Measurements from ENCODE around the gene CA11. TPM values are rescaled to one million over a fixed set of nuclear protein-coding genes. Genes with fewer than 3 reads are reported as not detected.

CA11 gene
- total RNA-seq, 3 donors from 2014 or later, result 1.8 to 19.9 (median 3.7) TPM

- intact Hi-C loops (cut with DNase I, micrococcal nuclease), result no loop called here
- no peak for TF ChIP-seq CTCF (IDR thresholded peaks at IDR 0.05)
- Histone ChIP-seq H3K9me3 (no peaks in the 10 kb centered on the region), H3K4me3 (no peak overlapping the region), H3K36me3 (ENCODE audit: low read depth) (no peaks in the 10 kb centered on the region), H3K4me1 (ENCODE audit: low read depth) (no peaks in the 10 kb centered on the region)
- ATAC-seq, result peak; percentile 4
- DNase-seq, result no peak
Observed at GRCh38 chr19:48596679-48597465, 49.1 kb downstream of the CA11 start.

- Histone ChIP-seq H3K9me3 (no peaks in the 10 kb centered on the region), H3K36me3 (ENCODE audit: low read depth) (no peaks in the 10 kb centered on the region), H3K4me3 (no peak overlapping the region), H3K4me1 (ENCODE audit: low read depth) (no peaks in the 10 kb centered on the region)
- intact Hi-C loops (cut with DNase I, micrococcal nuclease), result no loop called here
- DNase-seq, result no peak
- no peak for TF ChIP-seq CTCF (IDR thresholded peaks at IDR 0.05)
- no peak for ATAC-seq
Observed at GRCh38 chr19:48596237-48596636, 49.8 kb downstream of the CA11 start.

- Histone ChIP-seq H3K4me1 (ENCODE audit: low read depth) (no peaks in the 10 kb centered on the region), H3K4me3 (no peak overlapping the region), H3K36me3 (ENCODE audit: low read depth) (no peaks in the 10 kb centered on the region), H3K9me3 (no peaks in the 10 kb centered on the region)
- intact Hi-C loops (cut with DNase I, micrococcal nuclease), result no loop called here
- DNase-seq, result no peak
- ATAC-seq, result no peak
- no peak for TF ChIP-seq CTCF (IDR thresholded peaks at IDR 0.05)
Observed at GRCh38 chr19:48595833-48596232, 50.2 kb downstream of the CA11 start.

- intact Hi-C loops (cut with DNase I, micrococcal nuclease), result no loop called here
- Histone ChIP-seq H3K4me1 (ENCODE audit: low read depth) (no peaks in the 10 kb centered on the region), H3K4me3 (no peak overlapping the region), H3K36me3 (ENCODE audit: low read depth) (no peaks in the 10 kb centered on the region), H3K9me3 (no peaks in the 10 kb centered on the region)
- no peak for TF ChIP-seq CTCF (IDR thresholded peaks at IDR 0.05)
- no peak for ATAC-seq
- no peak for DNase-seq
Observed at GRCh38 chr19:48595171-48595570, 50.8 kb downstream of the CA11 start.

GRCh38 chr19:48591021-48591420 is 55.0 kb downstream of the CA11 start:
- Histone ChIP-seq H3K4me3 (no peak overlapping the region), H3K4me1 (ENCODE audit: low read depth) (peaks cover 9% of the 10 kb centered on the region), H3K36me3 (ENCODE audit: low read depth) (no peaks in the 10 kb centered on the region), H3K9me3 (no peaks in the 10 kb centered on the region)
- no peak for TF ChIP-seq CTCF (IDR thresholded peaks at IDR 0.05)
- ATAC-seq, result no peak
- intact Hi-C loops (cut with DNase I, micrococcal nuclease), result no loop called here
- no peak for DNase-seq

Measured in mucosa of descending colon (tissue), 3 donors.